ENCODE measurements around the gene FSTL4. TPM values are rescaled to one million over a fixed set of nuclear protein-coding genes. Genes with fewer than 3 reads are reported as not detected.

The FSTL4 gene
- total and polyA plus RNA-seq, 12 donors: 0.01 to 0.42 (median 0.38) TPM; not detected in 6

GRCh38 chr5:133243196-133243595, 369.1 kb downstream of the FSTL4 start:
- no peaks in the 10 kb centered on the region for H3K9me3 ChIP-seq
- WGBS, 2 donors: 60 to 76% methylated on average over 3 of the region's 3 CpGs
- peak in 2 of 8 donors; percentile 34 to 50 for ATAC-seq
- H3K27me3 ChIP-seq: peaks cover 0 to 1% (median 0%) of the 10 kb centered on the region in 7 donors
- intact Hi-C loops (cut with DNase I): loop anchor here in 2 of 10 donors (10.0 kb wide), 2 partner anchors 118 to 128 kb away; no protein-coding TSS in a partner anchor
- H3K27ac ChIP-seq: peak overlapping the region in 3 of 10 donors; percentile 6 to 48 (median 29)
- DNase-seq: no peak
- no peaks in the 10 kb centered on the region for H3K36me3 ChIP-seq
- TF ChIP-seq, protein P1, sequence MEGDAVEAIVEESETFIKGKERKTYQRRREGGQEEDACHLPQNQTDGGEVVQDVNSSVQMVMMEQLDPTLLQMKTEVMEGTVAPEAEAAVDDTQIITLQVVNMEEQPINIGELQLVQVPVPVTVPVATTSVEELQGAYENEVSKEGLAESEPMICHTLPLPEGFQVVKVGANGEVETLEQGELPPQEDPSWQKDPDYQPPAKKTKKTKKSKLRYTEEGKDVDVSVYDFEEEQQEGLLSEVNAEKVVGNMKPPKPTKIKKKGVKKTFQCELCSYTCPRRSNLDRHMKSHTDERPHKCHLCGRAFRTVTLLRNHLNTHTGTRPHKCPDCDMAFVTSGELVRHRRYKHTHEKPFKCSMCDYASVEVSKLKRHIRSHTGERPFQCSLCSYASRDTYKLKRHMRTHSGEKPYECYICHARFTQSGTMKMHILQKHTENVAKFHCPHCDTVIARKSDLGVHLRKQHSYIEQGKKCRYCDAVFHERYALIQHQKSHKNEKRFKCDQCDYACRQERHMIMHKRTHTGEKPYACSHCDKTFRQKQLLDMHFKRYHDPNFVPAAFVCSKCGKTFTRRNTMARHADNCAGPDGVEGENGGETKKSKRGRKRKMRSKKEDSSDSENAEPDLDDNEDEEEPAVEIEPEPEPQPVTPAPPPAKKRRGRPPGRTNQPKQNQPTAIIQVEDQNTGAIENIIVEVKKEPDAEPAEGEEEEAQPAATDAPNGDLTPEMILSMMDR (IDR thresholded peaks at IDR 0.05): no peak
- H3K4me3 ChIP-seq: no peak overlapping the region
- peaks cover 0 to 27% (median 7%) of the 10 kb centered on the region in 9 donors for H3K4me1 ChIP-seq

- TF ChIP-seq, protein P1 (IDR thresholded peaks at IDR 0.05): no peak
- DNase-seq (no peak), ATAC-seq (no peak)
- intact Hi-C loops (cut with DNase I): loop anchor here in 2 of 10 donors (10.0 kb wide), 2 partner anchors 118 to 128 kb away; no protein-coding TSS in a partner anchor
- H3K36me3 ChIP-seq: no peaks in the 10 kb centered on the region
- H3K4me1 ChIP-seq: peaks cover 0 to 27% (median 7%) of the 10 kb centered on the region in 9 donors
- no peaks in the 10 kb centered on the region for H3K9me3 ChIP-seq
- 88 to 89% methylated on average over 4 of the region's 4 CpGs for WGBS, 2 donors
- no peak overlapping the region for H3K4me3 ChIP-seq
- peaks cover 0 to 7% (median 0%) of the 10 kb centered on the region in 7 donors for H3K27me3 ChIP-seq
- H3K27ac ChIP-seq: peak overlapping the region in 2 of 10 donors; percentile 29 to 48
These were observed 370.0 kb downstream of the FSTL4 start for GRCh38 chr5:133242221-133242835.

DNA sequence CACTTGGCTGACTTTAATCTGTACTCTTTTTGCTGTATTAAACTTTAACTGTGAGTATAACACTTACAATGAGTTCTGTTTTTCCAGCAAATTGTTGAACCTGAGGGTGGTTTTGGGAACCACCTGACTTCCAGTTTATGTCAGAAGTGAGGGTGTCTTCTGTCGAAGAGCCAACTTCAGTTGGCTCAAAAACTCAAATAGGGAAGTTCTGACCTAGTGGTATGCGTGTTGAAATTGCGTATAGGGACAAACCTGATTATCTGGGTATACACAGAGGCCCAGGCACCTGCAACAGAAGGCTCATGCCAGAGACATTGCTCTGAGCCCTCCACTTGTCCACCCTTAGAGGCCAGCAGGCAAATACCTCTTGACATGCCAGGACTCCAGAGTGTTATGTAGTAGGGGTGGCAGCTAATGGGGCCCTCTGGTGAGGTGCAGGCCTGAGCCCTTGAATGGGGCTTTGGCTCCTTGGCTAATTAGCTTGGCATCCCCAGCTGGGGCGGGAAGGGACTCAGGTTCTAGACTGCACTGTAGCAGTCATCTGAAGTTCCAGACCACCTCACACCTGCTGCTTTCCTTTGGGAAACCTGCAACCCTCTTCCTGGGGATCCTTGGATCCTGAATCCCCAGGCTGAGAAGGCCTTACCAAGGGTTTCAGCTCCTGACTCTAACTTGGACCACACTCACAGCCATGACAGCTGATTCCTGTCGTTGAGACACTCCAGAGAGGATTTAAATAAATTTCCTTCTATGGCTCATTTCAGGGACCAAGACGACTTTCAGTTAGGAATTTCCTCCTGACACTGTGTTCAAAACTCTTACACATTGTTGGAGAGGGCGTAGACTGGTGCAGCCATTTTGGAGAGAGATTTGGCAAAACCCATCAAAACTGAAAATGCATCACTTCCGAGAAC, 370.9 kb downstream of the FSTL4 start:
- intact Hi-C loops (cut with DNase I): loop anchor here in 2 of 10 donors (10.0 kb wide), 2 partner anchors 117 to 127 kb away; no protein-coding TSS in a partner anchor

More for the DNA sequence above, 370.9 kb downstream of the FSTL4 start:
- Histone ChIP-seq H3K9me3 (no peaks in the 10 kb centered on the region), H3K36me3 (no peaks in the 10 kb centered on the region), H3K4me3 (no peak overlapping the region), H3K4me1 (peaks cover 0 to 27% (median 7%) of the 10 kb centered on the region in 9 donors), H3K27ac (peak overlapping the region in 1 of 10 donors; percentile 15), H3K27me3 (peaks cover 0 to 7% (median 0%) of the 10 kb centered on the region in 7 donors)
- no peak for DNase-seq
- WGBS, 2 donors: 81 to 83% methylated on average over 8 of the region's 8 CpGs
- ATAC-seq: no peak
- TF ChIP-seq, protein P1 (IDR thresholded peaks at IDR 0.05): no peak

Data from heart right ventricle (tissue), 16 donors.